A673 (cell line): ENCODE results near the gene KCTD2. TPM values are rescaled to one million over a fixed set of nuclear protein-coding genes. Genes with fewer than 3 reads are reported as not detected.
"Not testable (repeated sequence)": the region's sequence is repeated elsewhere in the genome, so short reads cannot be mapped to it uniquely, and the experiment has no call there.

ENCODE experiments used
- BruUV-seq: library from RNA; stranded (reverse); fragments of 400-500 nt; replicated peaks from 2 replicates; lab custom pipeline; 2021; lab: Mats Ljungman, UMichigan
- CTCF ChIA-PET: fragments of 300-600 bp; sonication (Branson Sonifier 250); formaldehyde crosslinking; loops from one replicate; lab custom pipeline; 2022; ENCODE audit warnings: antibody characterized with exemption; lab: Charles Lee
- POLR2A ChIA-PET: fragments of 300-600 bp; sonication (Branson Sonifier 250); formaldehyde crosslinking; loops from one replicate; lab custom pipeline; 2022; ENCODE audit warnings: antibody characterized with exemption; ENCODE audit not compliant: low non-redundant PET; lab: Charles Lee
- DNase-seq: peaks from one replicate; pipeline ENCODE4 v3.0.0-alpha.2; 2015; ENCODE audit warnings: low spot score
- H3K27ac ChIP-seq: fragments of 200-600 bp; sonication (generic); 2 replicates; pipeline ENCODE4 v1.5.1; 2016; ENCODE audit warnings: mixed run types, low read depth, mild to moderate bottlenecking, mixed read lengths, antibody characterized with exemption, low read length; ENCODE audit not compliant: poor library complexity, severe bottlenecking
- H3K27me3 ChIP-seq: fragments of 200-600 bp; sonication (generic); replicated peaks from 2 replicates; pipeline ENCODE4 v1.6.1; 2017; ENCODE audit warnings: mixed run types, low read depth, mild to moderate bottlenecking, mixed read lengths, antibody characterized with exemption, low read length; ENCODE audit not compliant: insufficient read depth, poor library complexity
- H3K36me3 ChIP-seq: fragments of 200-600 bp; sonication (generic); 2 replicates; pipeline ENCODE4 v1.6.1; 2016; ENCODE audit warnings: mixed run types, mild to moderate bottlenecking, mixed read lengths, antibody characterized with exemption, low read length; ENCODE audit not compliant: insufficient read depth, poor library complexity, severe bottlenecking
- H3K4me1 ChIP-seq: fragments of 200-600 bp; sonication (generic); 2 replicates; pipeline ENCODE4 v1.6.1; 2017; ENCODE audit warnings: mixed run types, mild to moderate bottlenecking, mixed read lengths, antibody characterized with exemption, low read length; ENCODE audit not compliant: insufficient read depth, poor library complexity, severe bottlenecking
- H3K4me3 ChIP-seq: fragments of 200-600 bp; sonication (generic); 2 replicates; pipeline ENCODE4 v1.5.1; 2016; ENCODE audit warnings: low read depth, mixed run types, mild to moderate bottlenecking, mixed read lengths, low read length; ENCODE audit not compliant: poor library complexity, severe bottlenecking
- H3K9me3 ChIP-seq: fragments of 200-600 bp; sonication (generic); 2 replicates; pipeline ENCODE4 v1.6.1; 2016; ENCODE audit warnings: mixed run types, low read depth, mild to moderate bottlenecking, mixed read lengths, antibody characterized with exemption, low read length; ENCODE audit not compliant: poor library complexity, severe bottlenecking
- CTCF ChIP-seq: fragments of 300-800, 200-600 bp; sonication (generic); conservative IDR thresholded peaks from 2 replicates; pipeline ENCODE4 v1.5.1; 2017; ENCODE audit warnings: low read depth, mild to moderate bottlenecking, antibody characterized with exemption, low read length, moderate library complexity, mixed read lengths
- EZH2 ChIP-seq: fragments of 200-600 bp; sonication (generic); IDR thresholded peaks from 2 replicates; pipeline ENCODE4 v1.6.1; 2017; ENCODE audit warnings: borderline replicate concordance, low read depth, mild to moderate bottlenecking, mixed read lengths, antibody characterized with exemption, low read length; ENCODE audit not compliant: poor library complexity, severe bottlenecking
- intact Hi-C: fragments of 100-400 bp; cut with micrococcal nuclease; formaldehyde crosslinking; loops from one replicate; pipeline ENCODE4 v1.10.0; 2022; ENCODE audit not compliant: unreplicated experiment
- total RNA-seq: library from RNA; stranded (reverse); gene quantifications from 2 replicates; pipeline ENCODE4 v1.2.3, GENCODE V29; 2021

The KCTD2 gene
- total RNA-seq, 1 experiment from 2014 or later, result 25.6 TPM

- Histone ChIP-seq H3K9me3 (no peaks in the 10 kb centered on the region), H3K4me3 (no peak overlapping the region), H3K4me1 (no peaks in the 10 kb centered on the region), H3K27ac (no peak overlapping the region), H3K36me3 (peaks cover 14% of the 10 kb centered on the region), H3K27me3 (no peaks in the 10 kb centered on the region)
- TSS peak; percentile 32 for BruUV-seq
- TF ChIP-seq CTCF (no peak), EZH2 (no peak)
- DNase-seq, result no peak
- CTCF ChIA-PET, result no interaction called here
- intact Hi-C loops, result no loop called here
- POLR2A ChIA-PET, result no interaction called here
Measured at GRCh38 chr17:75020331-75021110, 26.5 kb upstream of the KCTD2 start.

GRCh38 chr17:75024686-75025397 is 22.2 kb upstream of the KCTD2 start:
- TF ChIP-seq EZH2, result no peak
- no peak for TF ChIP-seq CTCF
- Histone ChIP-seq H3K36me3 (peaks cover 14% of the 10 kb centered on the region), H3K27ac (no peak overlapping the region), H3K4me3 (no peak overlapping the region), H3K27me3 (no peaks in the 10 kb centered on the region), H3K4me1 (no peaks in the 10 kb centered on the region), H3K9me3 (peaks cover 1% of the 10 kb centered on the region)
- CTCF ChIA-PET, result no interaction called here
- no peak for DNase-seq
- BruUV-seq, result no TSS peak
- POLR2A ChIA-PET, result no interaction called here
- intact Hi-C loops, result no loop called here

- POLR2A ChIA-PET, DNase-seq, intact Hi-C loops, H3K4me1 ChIP-seq, H3K4me3 ChIP-seq, H3K27me3 ChIP-seq, BruUV-seq, CTCF ChIA-PET, H3K27ac ChIP-seq, H3K9me3 ChIP-seq: not testable (repeated sequence)
- peaks cover 14% of the 10 kb centered on the region for H3K36me3 ChIP-seq
Measured at GRCh38 chr17:75025398-75025734, 21.7 kb upstream of the KCTD2 start.

DNA sequence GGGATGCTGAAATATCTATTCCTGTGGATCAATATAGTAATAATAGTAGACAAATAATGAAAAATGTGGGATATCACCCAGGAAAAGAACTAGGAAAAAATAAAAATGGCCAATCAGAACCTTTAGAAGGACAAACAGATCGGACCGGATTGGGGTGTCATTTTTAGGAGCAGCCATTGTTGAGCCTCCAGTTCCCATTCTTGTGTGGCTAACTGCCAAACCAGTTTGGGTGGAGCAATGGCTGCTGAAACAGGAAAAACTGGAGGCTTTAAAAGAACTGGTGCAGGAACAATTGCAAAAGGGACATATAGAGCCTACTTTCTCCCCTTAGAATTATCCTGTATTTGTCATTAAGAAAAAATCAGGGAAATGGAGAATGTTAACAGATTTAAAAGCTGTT is 20.4 kb upstream of the KCTD2 start:
- intact Hi-C loops, H3K36me3 ChIP-seq, H3K4me3 ChIP-seq, H3K9me3 ChIP-seq, H3K27me3 ChIP-seq, DNase-seq, H3K4me1 ChIP-seq, CTCF ChIA-PET, BruUV-seq, POLR2A ChIA-PET, H3K27ac ChIP-seq: not testable (repeated sequence)
